Measurements from ENCODE around the gene KATNAL1. TPM values are rescaled to one million over a fixed set of nuclear protein-coding genes. Genes with fewer than 3 reads are reported as not detected.

The KATNAL1 gene
- total and polyA plus RNA-seq, 5 donors from 2014 or later, result 5.1 to 29.2 (median 6.3) TPM

DNA sequence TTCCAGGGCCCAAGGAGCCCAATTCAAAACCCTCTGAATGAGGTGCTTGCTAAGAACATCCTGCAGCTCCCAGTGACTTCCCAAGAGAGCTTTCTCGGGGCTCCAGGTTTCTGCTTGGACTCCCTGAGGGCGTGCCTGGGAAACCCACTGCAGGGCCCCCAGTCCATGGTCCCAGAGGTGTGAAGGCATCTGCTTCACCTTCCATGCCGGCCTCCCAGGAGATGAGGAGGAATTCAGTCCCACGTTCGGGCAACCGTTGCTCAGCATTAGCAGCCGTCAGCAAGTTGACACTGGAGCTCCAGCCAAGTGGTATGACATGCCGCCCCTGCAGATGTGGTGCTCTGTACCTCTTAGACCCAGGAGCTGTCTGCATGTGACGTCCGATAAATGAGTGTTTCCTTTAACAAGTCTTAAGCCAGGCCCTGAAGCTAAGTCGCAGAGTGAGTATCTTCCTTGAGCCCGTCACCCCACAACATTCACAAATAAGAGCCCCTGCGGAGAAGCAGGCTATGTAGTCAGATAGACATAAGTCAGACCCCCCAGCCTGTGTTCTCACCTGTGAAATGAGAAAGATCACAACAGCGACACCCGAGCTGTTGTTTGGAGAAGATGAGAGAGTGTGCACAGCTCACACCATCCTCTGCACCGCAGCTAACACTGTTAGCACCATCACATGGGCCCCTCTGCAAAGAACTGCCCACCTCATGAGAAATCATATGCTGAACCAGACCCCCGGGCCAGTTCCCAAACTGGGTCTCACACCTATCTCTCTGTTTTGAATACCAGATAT, 150.3 kb downstream of the KATNAL1 start:
- H3K4me1 Mint-ChIP-seq, result peaks cover 0 to 49% (median 30%) of the 10 kb centered on the region in 4 donors
- Histone ChIP-seq H3K27me3 (ENCODE audit: control insufficient read depth, insufficient read depth, low read length) (no peaks in the 10 kb centered on the region), H3K4me3 (ENCODE audit: low read depth, low read length) (no peak overlapping the region), H3K36me3 (ENCODE audit: control insufficient read depth, insufficient read depth, low read length) (no peaks in the 10 kb centered on the region), H3K4me1 (ENCODE audit: control insufficient read depth, insufficient read depth, low read length, poor library complexity, severe bottlenecking) (peaks cover 10% of the 10 kb centered on the region), H3K9me3 (ENCODE audit: control insufficient read depth in 2 of 2, low read length in 2 of 2) (no peaks in the 10 kb centered on the region), H3K27ac (ENCODE audit: insufficient read depth, low read length, poor library complexity, severe bottlenecking) (no peak overlapping the region)
- H3K9me3 Mint-ChIP-seq, result no peaks in the 10 kb centered on the region
- peak overlapping the region in 2 of 3 donors; percentile 26 to 54 for H3K27ac Mint-ChIP-seq
- no peaks in the 10 kb centered on the region for H3K36me3 Mint-ChIP-seq
- H3K4me3 Mint-ChIP-seq, result peak overlapping the region in 1 of 4 donors; percentile 22
- no peak for ATAC-seq (ENCODE audit: low read depth in 2 of 2)
- H3K27me3 Mint-ChIP-seq, result no peaks in the 10 kb centered on the region
- no peak for DNase-seq

DNA sequence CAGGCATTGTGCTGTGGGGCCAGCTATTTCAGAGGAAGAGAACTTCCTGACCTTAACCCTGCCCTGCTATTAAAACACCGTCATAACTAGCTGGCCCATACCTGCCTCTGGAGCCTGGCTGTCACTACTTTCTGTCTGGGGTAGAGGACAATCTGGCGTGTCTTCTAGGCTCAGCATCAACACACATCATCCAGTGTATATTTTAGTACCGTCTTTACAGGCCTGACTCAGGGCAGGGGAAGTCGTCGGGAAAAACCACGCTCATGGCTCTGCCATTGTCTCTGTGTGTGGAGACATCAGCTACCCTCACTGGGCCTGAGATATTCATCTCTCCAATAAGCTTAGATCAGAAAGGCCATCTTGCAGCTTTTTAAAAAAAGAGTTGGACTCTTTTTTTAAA, 151.1 kb downstream of the KATNAL1 start:
- Mint-ChIP-seq H3K4me1 (peaks cover 0 to 56% (median 37%) of the 10 kb centered on the region in 4 donors), H3K4me3 (no peak overlapping the region), H3K27ac (peak overlapping the region in 2 of 3 donors; percentile 85 to 88), H3K36me3 (no peaks in the 10 kb centered on the region), H3K9me3 (no peaks in the 10 kb centered on the region), H3K27me3 (no peaks in the 10 kb centered on the region)
- H3K4me3 ChIP-seq (ENCODE audit: low read depth, low read length), result no peak overlapping the region
- DNase-seq, result no peak
- peaks cover 17% of the 10 kb centered on the region for H3K4me1 ChIP-seq (ENCODE audit: control insufficient read depth, insufficient read depth, low read length, poor library complexity, severe bottlenecking)
- H3K27ac ChIP-seq (ENCODE audit: insufficient read depth, low read length, poor library complexity, severe bottlenecking), result no peak overlapping the region
- no peak for ATAC-seq (ENCODE audit: low read depth in 2 of 2)
- no peaks in the 10 kb centered on the region for H3K36me3 ChIP-seq (ENCODE audit: control insufficient read depth, insufficient read depth, low read length)
- H3K27me3 ChIP-seq (ENCODE audit: control insufficient read depth, insufficient read depth, low read length), result no peaks in the 10 kb centered on the region
- no peaks in the 10 kb centered on the region for H3K9me3 ChIP-seq (ENCODE audit: control insufficient read depth in 2 of 2, low read length in 2 of 2)

DNA sequence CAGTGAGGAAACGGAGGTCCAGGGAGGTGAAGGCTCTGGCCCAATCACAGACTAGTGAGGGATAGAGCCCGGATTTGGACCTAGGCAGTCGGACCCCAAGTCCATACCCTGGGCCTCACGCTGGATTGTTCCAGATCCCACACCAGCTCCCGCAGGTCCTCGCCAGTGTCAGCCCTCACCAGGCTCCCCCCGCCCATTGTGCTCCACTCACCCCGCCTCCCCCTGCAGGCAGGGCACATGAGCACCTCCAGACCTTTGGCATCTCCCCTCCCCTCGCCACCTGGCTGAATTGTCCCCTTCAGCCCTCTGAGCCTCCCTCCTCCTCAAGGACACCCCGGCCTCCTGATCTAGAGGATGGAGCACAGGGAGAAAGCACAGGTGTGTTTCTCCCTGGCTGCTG, 152.4 kb downstream of the KATNAL1 start:
- no peak overlapping the region for H3K4me3 ChIP-seq (ENCODE audit: low read depth, low read length)
- peak overlapping the region in 2 of 3 donors; percentile 69 to 88 for H3K27ac Mint-ChIP-seq
- no peaks in the 10 kb centered on the region for H3K27me3 ChIP-seq (ENCODE audit: control insufficient read depth, insufficient read depth, low read length)
- peaks cover 30% of the 10 kb centered on the region for H3K4me1 ChIP-seq (ENCODE audit: control insufficient read depth, insufficient read depth, low read length, poor library complexity, severe bottlenecking)
- DNase-seq, result no peak
- H3K27me3 Mint-ChIP-seq, result no peaks in the 10 kb centered on the region
- no peak for ATAC-seq (ENCODE audit: low read depth in 2 of 2)
- H3K9me3 ChIP-seq (ENCODE audit: control insufficient read depth in 2 of 2, low read length in 2 of 2), result no peaks in the 10 kb centered on the region
- H3K4me1 Mint-ChIP-seq, result peaks cover 0 to 70% (median 46%) of the 10 kb centered on the region in 4 donors
- H3K9me3 Mint-ChIP-seq, result no peaks in the 10 kb centered on the region
- H3K27ac ChIP-seq (ENCODE audit: insufficient read depth, low read length, poor library complexity, severe bottlenecking), result no peak overlapping the region
- H3K36me3 Mint-ChIP-seq, result no peaks in the 10 kb centered on the region
- H3K4me3 Mint-ChIP-seq, result peak overlapping the region in 1 of 4 donors; percentile 56
- H3K36me3 ChIP-seq (ENCODE audit: control insufficient read depth, insufficient read depth, low read length), result no peaks in the 10 kb centered on the region

DNA sequence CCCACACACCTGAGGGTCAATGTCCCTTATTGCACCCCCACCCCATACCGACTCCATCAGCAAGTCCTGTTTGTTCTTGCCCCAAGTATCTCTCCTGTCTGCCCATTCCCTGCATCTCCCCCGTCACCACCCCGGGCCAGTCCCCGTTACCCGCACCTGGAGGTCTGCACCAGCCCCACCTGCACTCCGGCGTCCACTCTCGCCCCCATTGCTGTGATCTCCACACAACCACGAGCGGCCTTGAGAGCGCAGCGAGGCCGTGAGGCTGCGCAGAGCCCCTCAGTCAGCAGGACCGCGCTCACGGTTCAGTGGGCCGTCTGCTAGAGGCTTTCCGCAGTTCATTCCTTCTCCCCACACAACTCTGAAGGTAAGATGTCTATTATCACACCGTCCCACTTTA, 152.8 kb downstream of the KATNAL1 start:
- DNase-seq, result no peak
- Histone ChIP-seq H3K4me1 (ENCODE audit: control insufficient read depth, insufficient read depth, low read length, poor library complexity, severe bottlenecking) (peaks cover 34% of the 10 kb centered on the region), H3K9me3 (ENCODE audit: control insufficient read depth in 2 of 2, low read length in 2 of 2) (no peaks in the 10 kb centered on the region), H3K27ac (ENCODE audit: insufficient read depth, low read length, poor library complexity, severe bottlenecking) (no peak overlapping the region), H3K27me3 (ENCODE audit: control insufficient read depth, insufficient read depth, low read length) (no peaks in the 10 kb centered on the region), H3K4me3 (ENCODE audit: low read depth, low read length) (no peak overlapping the region), H3K36me3 (ENCODE audit: control insufficient read depth, insufficient read depth, low read length) (no peaks in the 10 kb centered on the region)
- Mint-ChIP-seq H3K27ac (peak overlapping the region in 1 of 3 donors; percentile 69), H3K9me3 (no peaks in the 10 kb centered on the region), H3K27me3 (no peaks in the 10 kb centered on the region), H3K36me3 (no peaks in the 10 kb centered on the region), H3K4me1 (peaks cover 0 to 72% (median 49%) of the 10 kb centered on the region in 4 donors), H3K4me3 (peak overlapping the region in 1 of 4 donors; percentile 29)
- ATAC-seq (ENCODE audit: low read depth in 2 of 2), result no peak

DNA sequence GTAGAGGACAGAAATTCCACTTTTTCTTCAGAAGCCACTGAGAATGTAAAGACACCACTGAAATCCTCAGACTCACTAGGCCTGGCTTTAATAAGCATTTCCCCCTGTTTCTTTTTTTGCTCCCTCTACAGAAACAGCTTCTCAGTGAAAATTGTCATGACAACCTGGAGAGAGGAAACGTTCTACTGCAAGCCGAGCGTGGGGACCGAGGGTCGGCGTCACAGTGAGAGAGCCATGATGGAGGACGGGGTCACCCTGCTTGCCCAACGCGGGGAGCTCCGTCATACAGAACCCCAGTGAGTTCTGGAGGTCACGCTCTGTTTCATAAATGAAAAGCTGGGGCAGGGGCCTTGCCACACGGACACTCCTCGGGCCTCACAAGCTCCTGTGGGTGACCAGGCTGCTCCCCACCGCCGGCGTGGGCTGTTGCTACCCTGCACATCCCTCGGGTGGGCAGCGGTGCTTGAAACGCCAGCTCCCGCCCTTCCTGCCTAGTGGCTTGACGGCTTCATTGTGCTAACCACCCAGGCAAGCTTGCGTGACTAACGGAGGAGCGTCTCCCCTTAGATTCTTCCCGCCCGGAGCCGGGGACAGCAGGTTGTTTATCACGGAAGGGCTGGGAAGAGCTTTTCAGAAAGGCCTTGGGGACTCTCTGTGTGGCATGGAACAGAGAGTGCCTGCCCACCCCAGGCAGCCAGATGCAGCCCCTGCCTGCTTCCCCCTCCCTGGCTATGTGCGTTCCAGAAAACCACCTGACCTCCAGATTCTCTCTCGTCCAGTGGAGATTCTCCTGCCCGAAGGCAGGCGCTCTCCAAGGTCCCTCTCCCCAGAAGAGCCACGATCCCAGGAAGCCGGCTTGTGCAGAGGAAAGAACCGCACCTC, 153.6 kb downstream of the KATNAL1 start:
- Mint-ChIP-seq H3K27me3 (no peaks in the 10 kb centered on the region), H3K9me3 (peaks cover 0 to 1% (median 0%) of the 10 kb centered on the region in 7 donors), H3K4me1 (peaks cover 0 to 73% (median 52%) of the 10 kb centered on the region in 4 donors), H3K27ac (peak overlapping the region in 2 of 3 donors; percentile 60 to 69), H3K4me3 (no peak overlapping the region), H3K36me3 (no peaks in the 10 kb centered on the region)
- ATAC-seq (ENCODE audit: low read depth in 2 of 2) (no peak), DNase-seq (no peak)
- Histone ChIP-seq H3K36me3 (ENCODE audit: control insufficient read depth, insufficient read depth, low read length) (no peaks in the 10 kb centered on the region), H3K4me3 (ENCODE audit: low read depth, low read length) (no peak overlapping the region), H3K27ac (ENCODE audit: insufficient read depth, low read length, poor library complexity, severe bottlenecking) (no peak overlapping the region), H3K9me3 (ENCODE audit: control insufficient read depth in 2 of 2, low read length in 2 of 2) (no peaks in the 10 kb centered on the region), H3K27me3 (ENCODE audit: control insufficient read depth, insufficient read depth, low read length) (no peaks in the 10 kb centered on the region), H3K4me1 (ENCODE audit: control insufficient read depth, insufficient read depth, low read length, poor library complexity, severe bottlenecking) (peaks cover 41% of the 10 kb centered on the region)

Other genes starting within 250 kb of the KATNAL1 start
- not detected for gene UBE2L5, start 114.9 kb upstream of the KATNAL1 start, total RNA-seq
- not detected for gene UBE2L5, start 114.9 kb upstream of the KATNAL1 start, polyA plus RNA-seq
- gene HMGB1, start 158.4 kb upstream of the KATNAL1 start, total RNA-seq, result 363 TPM
- gene HMGB1, start 158.4 kb upstream of the KATNAL1 start, polyA plus RNA-seq, result 100 to 1,000 TPM; 639 to 723 (median 666) TPM